GM12892 (cell line): Measurements from ENCODE around the gene LGR4.

Experiments used
- DNase-seq: peaks from one replicate; pipeline ENCODE4 v3.0.0; 2011; ENCODE audit not compliant: insufficient read length
- FAIRE-seq: peaks from 2 replicates; lab custom pipeline; 2011; peaks lifted over from hg19 to GRCh38; lab: Jason Lieb, UNC
- POLR2A ChIP-seq: IDR thresholded peaks from 2 replicates; pipeline ENCODE4 v1.6.1; 2011; ENCODE audit warnings: low read depth, low read length, control low read depth
- POLR2AphosphoS5 ChIP-seq: IDR thresholded peaks from 2 replicates; pipeline ENCODE4 v1.6.1; 2011; ENCODE audit warnings: low read depth, low read length, control low read depth
- TAF1 ChIP-seq: IDR thresholded peaks from 2 replicates; pipeline ENCODE4 v1.6.1; 2011; ENCODE audit warnings: low read depth, mild to moderate bottlenecking, control low read depth, low read length, borderline replicate concordance

LGR4 gene

DNA sequence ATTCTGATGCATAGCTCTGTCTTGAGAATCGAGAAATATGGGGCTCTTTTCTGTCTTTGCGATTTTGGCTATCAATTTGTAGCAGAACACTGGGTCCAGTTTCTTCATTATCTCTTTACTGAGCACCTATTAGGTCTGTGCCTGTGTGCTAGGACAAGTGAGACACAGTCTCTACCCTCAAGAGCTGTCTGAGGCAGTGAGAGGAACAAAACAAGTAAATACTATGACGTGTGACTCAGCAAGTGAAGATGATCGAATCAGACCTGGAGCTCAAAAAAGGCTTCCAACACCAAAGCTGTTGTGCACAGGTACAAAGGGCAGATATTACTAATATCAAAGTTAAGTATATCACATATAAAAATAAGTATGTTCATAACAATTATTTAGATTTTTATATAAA, 52.4 kb downstream of the LGR4 start:
- TF ChIP-seq POLR2AphosphoS5, result no peak
- no peak for TF ChIP-seq POLR2A
- no peak for TF ChIP-seq TAF1
- no peak for DNase-seq

DNA sequence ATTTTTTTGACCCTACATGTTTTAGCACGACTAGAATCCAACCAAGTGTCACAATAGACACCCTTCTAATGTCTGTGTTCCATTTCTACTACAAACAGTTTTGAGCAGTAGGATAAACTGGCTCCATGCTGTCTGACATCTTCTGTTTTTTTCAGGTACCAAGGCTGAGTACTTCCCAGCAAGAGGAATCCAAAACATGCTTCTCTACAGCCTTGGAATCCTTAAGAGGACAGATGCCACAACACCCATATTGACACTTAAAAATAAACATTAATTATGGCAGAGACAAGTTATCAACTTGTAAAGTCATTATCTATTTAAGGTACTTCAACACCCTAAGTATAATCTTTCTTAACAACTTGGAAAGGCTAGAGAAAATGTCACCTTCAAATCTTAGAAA, 54.2 kb downstream of the LGR4 start:
- no peak for DNase-seq
- no peak for TF ChIP-seq TAF1
- no peak for TF ChIP-seq POLR2A
- no peak for TF ChIP-seq POLR2AphosphoS5
- FAIRE-seq, result peak; percentile 14

More for the DNA sequence above, 52.4 kb downstream of the LGR4 start:
- no peak for FAIRE-seq

DNA sequence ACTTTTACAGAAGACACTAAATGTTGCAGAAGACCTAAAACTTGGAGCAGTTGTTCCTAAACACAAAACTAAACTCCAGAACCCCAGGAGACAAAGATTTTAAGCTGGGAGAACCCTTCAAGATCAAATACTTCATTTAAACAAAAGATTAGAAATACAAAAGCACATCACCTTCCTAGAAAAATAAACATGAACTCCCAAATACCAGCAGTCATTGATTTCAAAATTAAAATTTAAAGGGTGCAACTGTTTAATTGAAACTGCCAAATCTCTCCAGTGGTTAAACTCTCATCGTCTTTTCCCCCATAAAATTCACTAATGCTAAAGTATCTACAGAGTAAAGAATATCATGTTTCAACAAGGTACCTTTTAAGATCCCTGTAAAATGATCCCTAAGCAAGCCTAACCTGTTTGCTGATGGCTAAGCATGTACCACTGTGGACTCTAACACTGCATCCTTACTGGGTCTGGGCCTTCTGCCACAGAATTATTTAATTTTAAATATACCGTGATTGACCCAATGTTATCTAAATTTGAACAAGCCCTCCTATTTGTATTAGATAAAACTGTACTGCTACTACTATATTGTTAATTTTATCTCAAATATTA, 55.9 kb downstream of the LGR4 start:
- no peak for FAIRE-seq
- DNase-seq, result no peak
- TF ChIP-seq POLR2A, result no peak
- no peak for TF ChIP-seq TAF1
- TF ChIP-seq POLR2AphosphoS5, result no peak

DNA sequence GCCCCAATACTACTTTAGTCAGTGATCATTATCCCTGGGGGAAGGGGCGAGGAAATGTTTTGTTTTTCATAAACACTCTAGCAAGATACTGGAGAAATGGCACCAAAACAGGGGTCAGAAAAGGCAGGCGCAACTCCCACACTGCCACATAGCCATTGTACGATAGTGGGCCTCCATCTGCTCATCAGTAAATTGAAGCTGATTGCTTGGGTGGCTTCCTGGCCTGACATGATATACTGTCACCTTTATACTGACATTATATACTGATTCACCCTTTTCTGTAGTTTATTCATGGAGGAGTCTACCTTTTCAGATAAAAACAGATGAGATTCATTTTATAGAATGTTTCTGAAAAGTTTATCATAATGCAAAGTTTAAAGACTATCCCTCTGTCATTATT, 57.9 kb downstream of the LGR4 start:
- FAIRE-seq, result no peak
- DNase-seq, result no peak
- TF ChIP-seq TAF1, result no peak

DNA sequence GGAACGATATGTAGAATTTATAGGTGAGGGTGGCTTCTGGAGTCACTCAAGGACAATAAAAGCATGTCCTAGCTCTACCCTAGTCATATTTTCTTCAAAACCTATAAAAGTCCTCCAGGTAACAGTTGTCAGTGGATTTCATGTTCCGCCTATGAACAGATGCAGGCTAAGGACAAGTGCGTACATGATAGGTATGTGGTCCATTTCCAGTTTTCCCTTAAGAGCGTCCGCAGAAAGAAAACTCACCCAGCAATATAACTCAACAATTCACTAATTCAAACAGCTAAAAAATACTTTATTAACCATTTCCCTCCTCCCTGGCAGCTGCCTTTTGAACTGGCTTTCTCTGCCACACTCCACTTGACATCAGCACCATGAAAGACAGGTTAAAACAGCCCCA, 59.4 kb downstream of the LGR4 start:
- DNase-seq (no peak), FAIRE-seq (peak; percentile 21)
- TF ChIP-seq POLR2A (no peak), POLR2AphosphoS5 (no peak), TAF1 (no peak)

DNA sequence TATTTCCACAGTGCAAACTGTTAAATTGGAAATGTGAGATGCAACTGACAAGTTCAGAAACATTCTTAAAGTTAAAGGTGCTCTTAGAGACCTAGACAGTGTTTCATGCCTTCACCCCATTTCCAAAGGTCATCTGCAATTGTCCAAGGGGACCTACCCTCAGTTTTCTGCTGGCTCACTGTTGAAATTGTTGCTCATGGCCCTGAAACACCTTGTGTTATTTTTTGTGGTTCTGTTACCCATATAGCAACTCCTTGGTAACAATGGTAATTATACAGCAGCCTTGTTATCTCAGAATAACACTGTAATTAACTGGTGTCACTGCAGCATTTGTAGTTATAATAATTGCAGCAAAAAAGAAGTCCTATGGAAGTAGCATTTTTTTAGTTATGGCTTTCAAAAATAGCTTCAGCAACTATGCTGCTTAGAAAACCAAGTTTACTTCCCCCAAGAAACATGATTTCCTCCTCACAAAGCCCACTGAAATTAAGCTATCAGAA, 60.3 kb downstream of the LGR4 start:
- FAIRE-seq (no peak), DNase-seq (no peak)
- TF ChIP-seq POLR2A (no peak), POLR2AphosphoS5 (no peak), TAF1 (no peak)

DNA sequence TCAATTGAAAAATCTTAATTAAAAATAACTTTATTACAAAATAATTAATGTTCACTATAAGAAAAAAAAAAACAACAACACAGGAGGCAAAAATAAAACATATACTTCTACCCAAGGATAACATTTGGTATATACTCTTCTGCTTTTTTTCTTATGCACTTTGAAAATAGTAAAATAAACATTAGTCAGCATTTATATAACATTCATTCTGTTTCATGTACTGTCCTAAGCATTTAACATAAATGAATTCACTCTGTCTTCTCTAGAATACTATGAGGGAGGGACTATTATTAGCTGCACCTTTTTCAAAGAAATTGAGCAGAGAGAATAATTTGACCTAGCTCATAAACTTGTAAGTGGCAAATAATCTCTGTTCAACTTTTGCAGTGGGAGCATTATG, 61.3 kb downstream of the LGR4 start:
- no peak for TF ChIP-seq POLR2A
- FAIRE-seq (no peak), DNase-seq (no peak)

DNA sequence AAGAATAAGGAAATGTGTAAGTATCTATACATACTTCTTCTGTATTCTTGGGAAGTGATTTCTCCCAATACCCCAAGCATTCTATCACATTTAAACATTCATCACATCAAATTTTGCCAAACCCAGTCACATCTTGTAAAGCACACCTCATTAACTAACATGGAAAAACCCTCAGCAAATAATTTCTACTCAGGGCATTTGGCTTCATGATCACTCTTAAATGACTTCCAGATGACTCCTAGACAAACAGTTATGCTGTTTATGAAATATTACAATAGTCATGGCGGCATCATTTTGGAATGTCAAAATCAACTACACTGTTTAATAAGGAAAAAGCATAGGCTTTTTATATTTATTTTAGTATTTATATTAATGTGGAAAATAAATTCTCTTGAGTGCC, 62.3 kb downstream of the LGR4 start:
- no peak for FAIRE-seq
- no peak for DNase-seq
- TF ChIP-seq TAF1 (no peak), POLR2A (no peak), POLR2AphosphoS5 (no peak)

DNA sequence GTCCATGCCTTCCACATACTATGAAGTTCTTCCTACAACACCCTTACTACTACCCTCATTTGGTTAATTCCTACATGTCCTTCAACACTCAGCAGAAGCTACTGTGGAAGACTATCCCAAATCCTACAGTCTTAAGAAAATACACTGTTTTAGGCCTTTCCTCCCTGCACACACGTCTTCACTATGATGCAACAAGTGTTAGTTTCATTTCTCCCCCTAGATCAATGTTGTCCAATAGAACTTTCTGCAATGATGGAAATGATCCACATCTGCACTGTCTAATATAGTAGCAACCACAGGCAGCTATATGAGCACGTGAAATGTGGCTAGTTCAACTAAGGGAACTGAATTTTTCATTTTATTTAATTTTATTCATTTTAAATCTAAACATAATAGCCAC, 62.8 kb downstream of the LGR4 start:
- FAIRE-seq, result no peak
- DNase-seq, result no peak

DNA sequence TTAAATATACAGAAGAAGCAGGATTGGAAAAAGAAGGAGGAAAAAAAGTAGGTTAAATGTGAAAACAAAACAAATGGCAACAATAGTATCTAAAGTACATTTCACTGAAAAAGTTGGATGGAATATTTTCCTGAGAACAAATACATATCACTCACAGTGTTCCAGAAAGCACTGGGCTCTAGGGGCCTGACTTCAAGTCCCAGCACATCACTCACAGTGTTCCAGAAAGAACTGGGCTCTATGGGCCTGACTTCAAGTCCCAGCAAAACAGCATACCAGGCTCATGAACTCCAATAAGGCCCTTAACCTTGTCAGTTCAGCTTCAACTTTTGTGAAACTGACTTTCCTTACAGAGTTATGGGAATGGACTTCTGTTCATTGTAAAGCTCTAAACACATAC, 63.5 kb downstream of the LGR4 start:
- FAIRE-seq (no peak), DNase-seq (no peak)
- TF ChIP-seq POLR2AphosphoS5 (no peak), POLR2A (no peak), TAF1 (no peak)

More for the DNA sequence above, 62.8 kb downstream of the LGR4 start:
- TF ChIP-seq TAF1, result no peak
- no peak for TF ChIP-seq POLR2AphosphoS5
- TF ChIP-seq POLR2A, result no peak

DNA sequence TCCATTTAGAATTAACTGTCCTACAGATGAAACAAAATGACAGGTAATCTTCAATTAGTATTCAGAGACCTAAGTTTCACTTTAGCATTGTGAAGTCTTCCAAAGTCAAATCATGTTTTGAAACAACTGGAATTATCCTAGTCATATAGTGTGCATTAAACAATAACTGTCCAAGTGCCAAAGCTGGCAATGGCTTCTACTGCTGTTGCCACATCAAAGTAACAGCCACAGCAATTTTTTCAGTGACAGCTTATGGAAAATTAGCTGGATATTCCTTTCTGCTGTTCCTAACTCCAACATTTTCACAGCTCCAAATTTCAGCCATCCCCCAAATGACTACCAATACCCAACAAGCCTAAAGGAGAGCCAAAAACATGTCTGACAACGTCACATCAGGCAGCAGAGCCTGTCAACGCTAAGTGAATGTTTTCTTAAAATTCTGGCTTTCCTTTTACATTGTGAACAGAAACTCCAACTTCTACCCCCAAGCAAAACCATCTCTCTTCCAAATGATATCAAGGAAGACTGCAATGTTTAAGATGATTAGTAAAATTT, 64.3 kb downstream of the LGR4 start:
- TF ChIP-seq TAF1 (no peak), POLR2A (no peak), POLR2AphosphoS5 (no peak)
- no peak for DNase-seq
- no peak for FAIRE-seq
